HG03469 (cell line): ENCODE results near the gene ZBTB21.
"Not testable (repeated sequence)": the region's sequence is repeated elsewhere in the genome, so short reads cannot be mapped to it uniquely, and the experiment has no call there.

ENCODE experiments used
- ATAC-seq: cut with Tn5 transposase; IDR thresholded peaks from one replicate; pipeline ENCODE4 v1.9.1; 2021; ENCODE audit warnings: mild to moderate bottlenecking, moderate library complexity, moderate number of reproducible peaks; ENCODE audit not compliant: unreplicated experiment

ZBTB21 gene

GRCh38 chr21:41995577-41995976, 14.6 kb downstream of the ZBTB21 start:
- ATAC-seq: no peak

- not testable (repeated sequence) for ATAC-seq
Measured at GRCh38 chr21:41994613-41995012, 15.5 kb downstream of the ZBTB21 start.

- ATAC-seq: no peak
Measured at GRCh38 chr21:41993744-41994143, 16.4 kb downstream of the ZBTB21 start.

- ATAC-seq: no peak
Measured at GRCh38 chr21:41992576-41992975, 17.6 kb downstream of the ZBTB21 start.

GRCh38 chr21:41991659-41992058, 18.5 kb downstream of the ZBTB21 start:
- ATAC-seq: no peak

GRCh38 chr21:41989698-41990097, 20.5 kb downstream of the ZBTB21 start:
- no peak for ATAC-seq

DNA sequence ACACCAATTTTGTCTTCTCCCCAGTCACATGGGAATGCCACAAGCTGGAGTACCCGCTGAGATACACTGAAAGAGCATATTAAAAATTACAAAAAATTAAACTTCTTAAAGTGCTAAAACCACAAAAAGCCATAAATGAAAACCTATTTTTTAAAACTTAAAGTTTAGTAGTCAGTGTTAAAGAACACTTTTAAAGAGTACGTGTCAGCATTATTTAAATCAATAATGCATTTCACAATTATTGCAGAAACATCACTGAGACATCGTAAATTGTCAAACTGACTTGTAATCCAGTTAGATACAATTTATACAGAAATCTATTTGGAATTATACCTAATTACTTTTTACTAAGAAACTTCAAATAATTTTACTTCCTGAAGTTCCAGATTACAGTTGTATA, 22.9 kb downstream of the ZBTB21 start:
- no peak for ATAC-seq

GRCh38 chr21:41985662-41986416, 24.3 kb downstream of the ZBTB21 start:
- ATAC-seq: no peak

DNA sequence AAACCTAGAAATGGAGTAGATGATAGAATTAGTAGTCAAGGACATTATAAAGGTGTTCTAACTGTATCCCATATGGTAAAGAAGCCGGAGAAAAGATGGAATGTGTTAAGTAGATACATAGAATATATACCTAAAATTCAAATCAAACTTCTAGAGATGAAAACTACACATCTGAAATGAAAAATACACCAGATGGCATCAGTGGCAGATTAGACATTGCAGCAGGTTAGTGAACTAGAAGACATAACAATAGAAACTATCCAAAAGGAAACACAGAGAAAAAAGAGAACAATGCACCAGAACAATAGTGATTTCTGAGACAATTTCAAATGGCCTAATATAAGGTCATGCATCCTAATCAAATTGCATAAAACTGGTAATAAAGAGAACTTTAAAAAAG, 26.9 kb downstream of the ZBTB21 start:
- no peak for ATAC-seq

GRCh38 chr21:41980561-41980960, 29.6 kb downstream of the ZBTB21 start:
- ATAC-seq: no peak

- no peak for ATAC-seq
Measured at GRCh38 chr21:41979751-41980369, 30.3 kb downstream of the ZBTB21 start.

DNA sequence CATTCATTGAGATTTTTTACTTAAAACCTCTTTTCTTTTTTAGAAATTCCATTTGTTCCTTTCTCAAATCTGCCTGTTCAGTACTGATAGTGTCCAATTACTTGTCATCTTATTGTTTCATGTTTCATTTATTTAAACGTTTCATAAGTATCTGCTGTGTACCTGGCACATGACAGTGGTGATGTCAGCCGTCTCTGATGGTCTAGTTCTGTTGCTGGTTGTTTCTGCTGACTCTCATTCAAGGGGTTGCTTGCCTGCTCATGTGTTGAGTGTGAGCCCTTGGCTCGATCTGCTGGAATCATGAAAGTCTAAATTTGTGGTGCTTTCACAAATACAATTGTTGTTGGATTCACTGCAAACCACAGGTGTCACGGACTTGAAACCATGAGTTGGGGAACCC, 30.8 kb downstream of the ZBTB21 start:
- no peak for ATAC-seq

DNA sequence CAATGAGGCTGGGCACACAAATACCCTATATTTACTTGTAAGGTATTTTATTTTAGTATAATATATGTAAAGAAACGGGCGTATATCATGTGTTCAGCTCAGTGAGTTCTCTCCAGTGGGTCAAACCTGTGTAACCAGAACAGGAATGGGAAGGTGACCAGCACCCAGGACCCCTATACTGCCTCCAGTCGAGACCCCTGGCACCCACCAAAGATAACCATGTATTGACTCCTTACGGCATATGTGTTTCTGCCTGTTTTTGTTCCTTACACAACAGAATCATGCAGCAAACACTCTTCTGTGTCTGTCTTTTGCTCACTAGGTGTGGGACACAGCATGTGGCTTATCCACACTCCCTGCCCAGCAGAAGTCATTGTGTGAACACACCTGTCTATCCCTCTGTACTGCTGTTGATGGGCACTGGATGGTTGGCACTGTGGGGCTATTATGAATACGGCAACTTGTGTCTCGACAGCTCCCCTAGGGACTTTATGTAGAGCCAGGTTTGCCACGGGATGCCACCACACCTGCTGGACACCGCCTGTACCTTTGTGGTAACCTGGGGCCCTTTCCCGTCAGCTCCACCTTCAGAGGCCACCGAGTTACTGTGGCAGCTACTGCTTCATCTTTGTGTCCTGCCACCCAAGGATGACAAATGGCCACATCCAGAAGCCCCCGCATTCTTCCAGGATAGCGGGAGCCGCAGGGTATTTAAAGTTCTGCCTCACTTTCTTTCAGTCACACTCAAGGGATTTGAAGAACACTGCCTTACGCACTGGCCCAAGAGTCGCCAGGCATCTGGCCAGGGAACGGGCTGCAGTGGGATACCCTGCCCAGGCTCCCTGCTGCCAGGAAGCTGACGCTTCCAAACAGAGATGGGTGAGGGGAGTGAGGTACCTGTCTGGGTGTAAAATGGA, 32.9 kb downstream of the ZBTB21 start:
- ATAC-seq: no peak

DNA sequence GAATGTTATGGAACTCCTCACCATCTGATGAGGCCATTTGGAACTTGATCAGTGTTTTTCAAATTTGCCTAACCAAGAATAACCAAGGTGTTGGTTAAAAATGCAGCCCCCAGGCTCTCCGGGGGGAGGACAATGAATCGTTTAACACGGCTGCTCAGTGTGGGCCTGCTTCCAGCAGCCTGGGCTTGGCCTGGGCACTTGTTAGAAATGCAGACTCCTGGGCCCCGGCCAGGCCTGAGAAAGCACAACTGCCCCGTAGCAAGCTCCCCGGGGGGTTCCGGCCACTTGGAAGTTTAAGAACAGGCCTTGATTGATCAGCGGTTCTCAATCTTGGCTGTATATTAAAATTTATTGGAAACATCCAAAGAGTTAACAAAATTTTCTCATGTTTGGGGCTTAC, 33.5 kb downstream of the ZBTB21 start:
- no peak for ATAC-seq

DNA sequence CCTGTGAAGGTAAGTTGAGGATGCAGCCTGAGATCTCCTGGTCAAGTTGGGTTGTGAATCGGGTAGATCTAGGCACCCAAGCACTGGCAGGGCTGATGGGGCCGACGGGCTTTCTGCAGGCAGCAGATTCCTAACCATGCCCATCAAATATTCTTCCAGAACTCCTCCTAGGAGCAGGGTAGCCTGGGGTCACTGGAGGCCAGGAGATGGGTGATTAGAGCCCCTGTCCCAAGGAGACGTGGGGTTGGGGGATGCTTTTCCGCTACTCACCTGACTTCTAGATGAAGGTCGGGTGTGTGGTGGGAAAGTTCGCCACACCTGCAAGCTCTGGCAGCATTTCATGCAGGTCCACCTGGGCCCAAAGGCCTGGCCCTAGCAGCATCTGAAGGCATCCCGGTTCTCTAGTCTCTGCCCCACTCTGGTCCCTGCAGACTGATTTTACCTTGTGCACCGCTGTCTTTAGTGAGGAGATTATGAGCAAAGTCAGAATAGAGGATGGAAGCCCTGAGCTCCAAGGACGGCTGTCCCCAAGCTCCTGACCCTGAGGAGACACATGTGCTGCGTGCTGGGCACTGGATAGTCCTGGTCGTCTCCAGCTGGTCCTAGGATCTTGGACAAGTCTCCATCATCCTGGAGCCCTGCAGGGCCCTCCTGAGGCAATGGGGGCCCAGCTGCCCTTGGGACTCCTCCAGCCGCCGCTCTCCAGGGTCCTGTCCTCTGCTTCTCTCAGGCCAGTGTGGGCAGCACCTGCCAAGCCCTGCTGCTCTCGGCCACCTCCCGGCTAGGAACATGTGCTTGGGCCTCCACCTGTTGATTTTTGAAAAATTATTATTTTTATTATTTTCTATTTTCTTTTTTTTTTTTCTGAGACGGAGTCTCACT, 34.5 kb downstream of the ZBTB21 start:
- no peak for ATAC-seq

DNA sequence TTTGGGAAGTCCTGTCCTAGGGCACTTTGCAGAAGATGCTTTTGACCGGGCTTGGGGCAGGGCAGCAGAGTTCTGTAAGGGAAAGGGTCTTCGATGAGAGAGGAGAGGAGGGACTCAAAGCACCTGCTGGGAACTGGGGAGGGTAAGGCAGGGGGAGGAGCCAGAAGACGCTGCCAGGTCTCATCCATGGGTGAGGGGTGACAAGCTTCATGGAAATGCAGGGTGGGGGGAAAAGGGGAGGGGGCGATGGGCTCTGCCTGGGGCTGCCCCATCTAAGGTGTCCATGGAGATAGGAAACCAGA, 35.5 kb downstream of the ZBTB21 start:
- ATAC-seq: no peak

DNA sequence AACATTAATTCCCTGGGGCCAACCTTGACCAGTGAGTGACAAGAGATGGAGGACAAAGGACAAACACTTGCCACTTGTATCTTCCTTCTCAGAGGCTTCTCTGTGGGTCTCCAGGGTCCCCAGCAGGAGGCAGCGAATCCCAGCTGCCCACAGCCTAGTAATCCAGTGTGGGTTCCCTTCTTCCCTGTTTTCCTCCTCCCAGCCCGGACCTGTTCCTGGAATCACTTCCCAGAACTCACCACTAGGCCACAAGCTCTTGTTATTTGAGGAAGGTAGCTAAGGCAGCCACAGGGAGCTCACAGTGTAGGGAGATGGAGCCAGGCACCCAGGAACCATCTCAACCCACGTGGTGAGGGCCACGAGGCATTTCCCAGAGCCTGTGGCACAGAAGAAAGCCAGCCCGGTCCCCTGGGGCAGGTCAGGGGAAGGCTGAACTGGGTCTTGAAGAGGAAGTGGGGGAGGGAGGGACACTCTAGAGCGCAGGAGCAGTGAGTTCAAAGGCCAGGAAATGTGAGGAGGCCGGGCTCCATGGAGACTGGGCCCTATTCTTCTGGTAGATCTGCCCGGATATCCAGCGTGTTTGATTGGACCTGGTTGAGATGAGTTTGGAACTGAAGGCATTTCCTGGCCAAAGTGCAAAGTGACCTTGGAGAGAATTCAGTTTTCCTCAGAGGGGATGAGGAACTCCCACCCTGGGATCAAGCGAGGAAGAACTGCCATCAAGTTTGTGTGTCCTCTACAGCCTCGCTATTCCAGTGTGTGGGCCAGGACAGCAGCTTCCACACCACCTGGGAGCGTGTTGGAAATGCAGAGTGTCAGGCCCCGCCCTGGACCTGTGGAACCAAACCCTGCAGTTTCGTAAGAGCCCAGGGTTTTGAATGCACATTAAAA, 36.1 kb downstream of the ZBTB21 start:
- no peak for ATAC-seq

DNA sequence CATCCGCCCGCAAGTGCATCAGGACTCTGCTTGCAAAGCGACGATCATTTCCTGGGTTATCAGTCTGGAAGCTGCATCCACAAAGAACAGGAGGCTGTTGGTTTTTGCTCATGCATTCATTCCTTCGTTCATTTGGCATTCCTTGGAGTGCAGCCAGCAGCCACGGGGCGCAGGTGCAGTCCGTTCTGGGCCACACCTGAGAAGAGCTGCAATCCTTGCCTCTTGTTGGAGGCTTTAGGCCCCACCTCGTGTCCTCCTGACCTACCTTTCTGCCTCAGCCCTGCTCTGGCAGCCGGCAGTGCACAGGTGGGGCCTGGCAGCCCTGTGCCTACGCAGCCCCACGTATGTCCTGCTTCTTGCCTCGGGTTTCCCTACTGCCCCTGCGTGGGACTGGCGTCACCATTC, 36.7 kb downstream of the ZBTB21 start:
- ATAC-seq: no peak

GRCh38 chr21:41972511-41973205, 37.5 kb downstream of the ZBTB21 start:
- no peak for ATAC-seq
